Prostate gland (tissue), 2 donors: Measurements from ENCODE around the gene CPLANE1. TPM values are rescaled to one million over a fixed set of nuclear protein-coding genes. Genes with fewer than 3 reads are reported as not detected.

ENCODE experiments used
- DNase-seq: peaks from one replicate; pipeline ENCODE4 v3.0.0-alpha.2; 2019; ENCODE audit warnings: low spot score
- H3K27ac ChIP-seq, 2 donors: fragments of 200-600 bp; sonication (generic); 2 replicates each; pipeline ENCODE4 v1.5.1; 2017 to 2019
- H3K27me3 ChIP-seq: fragments of 200-600 bp; sonication (generic); replicated peaks from 2 replicates; pipeline ENCODE4 v1.5.1; 2019; ENCODE audit not compliant: insufficient read depth
- H3K36me3 ChIP-seq, 2 donors: fragments of 200-600 bp; sonication (generic); 1 replicate in 1 of 2; 2 replicates in 1 of 2; pipeline versions ENCODE4 v1.5.1 to v1.8.1; 2017 to 2019
- H3K4me1 ChIP-seq: fragments of 200-600 bp; sonication (generic); replicated peaks from 2 replicates; pipeline ENCODE4 v1.5.1; 2019
- H3K4me3 ChIP-seq, 2 donors: fragments of 200-600 bp; sonication (generic); 2 replicates each; pipeline ENCODE4 v1.5.1; 2017 to 2019
- H3K9me3 ChIP-seq: fragments of 200-600 bp; sonication (generic); 2 replicates; pipeline ENCODE4 v1.5.1; 2017
- POLR2A ChIP-seq: fragments of 450-650 bp; IDR thresholded peaks from one replicate; pipeline ENCODE4 v1.6.1; 2016; ENCODE audit warnings: antibody characterized with exemption, mild to moderate bottlenecking
- POLR2AphosphoS5 ChIP-seq: sonication (generic); formaldehyde crosslinking; IDR thresholded peaks from one replicate; pipeline ENCODE4 v1.6.1; 2017; ENCODE audit warnings: antibody characterized with exemption
- WGBS: methylation state at CpG from one replicate; pipeline ENCODE4 v1.1.5; 2018; 5-methylcytosine and 5-hydroxymethylcytosine counted together
- intact Hi-C: fragments of 100-400 bp; cut with DNase I; formaldehyde crosslinking; loops from one replicate; pipeline ENCODE4 v1.14.2; 2022
- small RNA-seq, 2 donors: library from RNA; depleted of rRNA; stranded (forward); fragments of <200 nt; gene quantifications; one replicate each; pipeline ENCODE3, GENCODE V24; 2016
- total RNA-seq, 2 donors: library from RNA; depleted of rRNA; stranded (reverse); fragments of >200 nt; gene quantifications; one replicate each; pipeline ENCODE4 v1.1.0, GENCODE V29; 2016
- TF ChIP-seq, protein P1 (sequence below), 4 experiments: fragments of 200-600 bp in 2 of 4; fragments of 450-650 bp in 2 of 4; sonication (generic) in 2 of 4; IDR thresholded peaks; 1 replicate in 3 of 4; 2 replicates in 1 of 4; pipeline ENCODE4 v1.5.1; 2016 to 2019; ENCODE audit warnings: antibody characterized with exemption in 4 of 4, mild to moderate bottlenecking in 2 of 4, moderate library complexity in 2 of 4

CPLANE1 gene
- total RNA-seq, 2 donors from 2014 or later = 17.2 to 27.8 TPM

DNA sequence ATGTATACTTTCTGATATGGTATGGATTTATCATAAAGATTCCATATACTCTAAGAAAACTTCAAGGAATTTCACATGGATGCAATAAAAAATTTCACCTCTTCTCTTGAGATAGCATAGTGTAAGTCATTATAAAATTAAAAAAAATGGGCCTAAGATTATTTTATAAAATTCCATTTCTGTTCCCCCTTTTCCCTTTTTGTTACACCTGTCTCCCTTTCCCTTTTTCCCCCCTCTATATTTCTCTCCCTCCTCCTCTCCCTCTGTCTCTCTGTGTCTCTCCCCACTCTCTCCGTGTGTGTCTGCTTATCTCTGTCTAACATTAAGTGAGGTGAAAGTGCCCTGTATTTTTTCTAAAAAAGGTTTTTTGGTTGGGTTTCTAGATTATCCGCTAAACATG is 192.4 kb downstream of the CPLANE1 start:
- no peaks in the 10 kb centered on the region for H3K4me1 ChIP-seq
- H3K36me3 ChIP-seq = no peaks in the 10 kb centered on the region
- DNase-seq = no peak
- H3K9me3 ChIP-seq = no peaks in the 10 kb centered on the region
- 88% methylated on average over 2 of the region's 2 CpGs for WGBS
- TF ChIP-seq POLR2AphosphoS5 (no peak), POLR2A (no peak)
- TF ChIP-seq, protein P1, sequence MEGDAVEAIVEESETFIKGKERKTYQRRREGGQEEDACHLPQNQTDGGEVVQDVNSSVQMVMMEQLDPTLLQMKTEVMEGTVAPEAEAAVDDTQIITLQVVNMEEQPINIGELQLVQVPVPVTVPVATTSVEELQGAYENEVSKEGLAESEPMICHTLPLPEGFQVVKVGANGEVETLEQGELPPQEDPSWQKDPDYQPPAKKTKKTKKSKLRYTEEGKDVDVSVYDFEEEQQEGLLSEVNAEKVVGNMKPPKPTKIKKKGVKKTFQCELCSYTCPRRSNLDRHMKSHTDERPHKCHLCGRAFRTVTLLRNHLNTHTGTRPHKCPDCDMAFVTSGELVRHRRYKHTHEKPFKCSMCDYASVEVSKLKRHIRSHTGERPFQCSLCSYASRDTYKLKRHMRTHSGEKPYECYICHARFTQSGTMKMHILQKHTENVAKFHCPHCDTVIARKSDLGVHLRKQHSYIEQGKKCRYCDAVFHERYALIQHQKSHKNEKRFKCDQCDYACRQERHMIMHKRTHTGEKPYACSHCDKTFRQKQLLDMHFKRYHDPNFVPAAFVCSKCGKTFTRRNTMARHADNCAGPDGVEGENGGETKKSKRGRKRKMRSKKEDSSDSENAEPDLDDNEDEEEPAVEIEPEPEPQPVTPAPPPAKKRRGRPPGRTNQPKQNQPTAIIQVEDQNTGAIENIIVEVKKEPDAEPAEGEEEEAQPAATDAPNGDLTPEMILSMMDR (IDR thresholded peaks at IDR 0.05) = no peak
- H3K4me3 ChIP-seq = no peak overlapping the region
- H3K27me3 ChIP-seq = no peaks in the 10 kb centered on the region
- no peak overlapping the region for H3K27ac ChIP-seq
- intact Hi-C loops = no loop called here

Small RNA genes lying within 50 kb of the gene (small RNA-seq; reads per million reads assigned to genes)
- 0 reads per million in 2 donors for gene C8orf59P2

Other genes starting within 250 kb of the CPLANE1 start
- gene NUP155, start 121.7 kb upstream of the CPLANE1 start, total RNA-seq = 10 to 100 TPM; 24.1 to 33.7 TPM
- gene WDR70, start 129.9 kb upstream of the CPLANE1 start, total RNA-seq = 10 to 100 TPM; 16.2 to 27.1 TPM